ENCODE data around the gene PUM2.

- no peak for TF ChIP-seq CTCF (IDR thresholded peaks at IDR 0.05)
- TF ChIP-seq POLR2AphosphoS5 (IDR thresholded peaks at IDR 0.05; ENCODE audit: low read depth, low read length) = no peak
- no peak for TF ChIP-seq TCF7L2 (IDR thresholded peaks at IDR 0.05; ENCODE audit: low read depth, low read length)
- TF ChIP-seq REST (IDR thresholded peaks at IDR 0.05; ENCODE audit: insufficient read depth in 1 of 2, low read depth in 2 of 2, low read length in 1 of 2) = no peak
- no peak for TF ChIP-seq SIN3A (IDR thresholded peaks at IDR 0.05; ENCODE audit: borderline replicate concordance, insufficient read depth, low read depth, low read length)
Measured at GRCh38 chr2:20355131-20355530, 4.5 kb upstream of the PUM2 start.
